Epithelial cell of esophagus (primary cell): ENCODE results near the gene KRTAP10-12.
A peak's percentile ranks its signal among the peaks of the same experiment; 100 is the strongest.
"Not testable (repeated sequence)": the region's sequence is repeated elsewhere in the genome, so short reads cannot be mapped to it uniquely, and the experiment has no call there.

Source experiments
- DNase-seq: peaks from one replicate; pipeline ENCODE4 v3.0.0; 2010; ENCODE audit warnings: low read depth
- H3K4me3 ChIP-seq: 2 replicates; pipeline ENCODE4 v1.5.1; 2011; ENCODE audit warnings: mild to moderate bottlenecking, low read length, control low read depth
- TF ChIP-seq, protein P1 (sequence below): IDR thresholded peaks from 2 replicates; pipeline ENCODE4 v1.5.1; 2011; ENCODE audit warnings: low read depth, mild to moderate bottlenecking, low read length, control low read depth, inconsistent platforms; ENCODE audit not compliant: insufficient read depth; ENCODE audit errors: missing control alignments

KRTAP10-12 gene

DNA sequence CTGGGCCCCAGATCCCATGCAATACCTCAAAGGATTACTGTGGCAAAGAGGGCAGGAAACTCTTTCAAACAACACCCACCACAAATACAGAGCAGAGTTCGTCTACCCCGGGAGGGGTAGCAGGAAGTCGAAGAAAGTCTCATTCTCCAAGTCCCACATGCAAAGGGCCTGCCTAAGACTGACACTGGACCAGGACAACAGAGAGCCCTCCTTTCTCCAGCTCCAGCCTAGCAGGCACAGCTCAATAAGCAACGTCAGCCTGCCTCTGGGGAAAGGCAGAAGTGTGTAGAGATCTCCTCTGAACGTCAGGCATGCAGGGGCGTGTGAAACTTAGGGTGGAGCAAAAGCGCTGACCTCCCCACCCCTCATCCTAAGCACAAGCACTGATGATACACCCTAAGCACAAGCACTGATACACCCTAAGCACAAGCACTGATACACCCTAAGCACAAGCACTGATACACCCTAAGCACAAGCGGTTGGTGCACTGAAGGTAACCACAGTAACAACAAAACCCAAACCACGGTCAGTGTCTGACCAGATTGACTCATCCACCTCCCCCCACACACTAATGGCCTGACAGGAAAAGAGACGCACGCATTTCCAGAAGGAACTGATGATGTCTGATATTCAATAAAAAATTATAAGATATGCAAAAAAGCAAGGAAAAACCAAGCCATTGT lies 37.9 kb upstream of the KRTAP10-12 start:
- TF ChIP-seq, protein P1, sequence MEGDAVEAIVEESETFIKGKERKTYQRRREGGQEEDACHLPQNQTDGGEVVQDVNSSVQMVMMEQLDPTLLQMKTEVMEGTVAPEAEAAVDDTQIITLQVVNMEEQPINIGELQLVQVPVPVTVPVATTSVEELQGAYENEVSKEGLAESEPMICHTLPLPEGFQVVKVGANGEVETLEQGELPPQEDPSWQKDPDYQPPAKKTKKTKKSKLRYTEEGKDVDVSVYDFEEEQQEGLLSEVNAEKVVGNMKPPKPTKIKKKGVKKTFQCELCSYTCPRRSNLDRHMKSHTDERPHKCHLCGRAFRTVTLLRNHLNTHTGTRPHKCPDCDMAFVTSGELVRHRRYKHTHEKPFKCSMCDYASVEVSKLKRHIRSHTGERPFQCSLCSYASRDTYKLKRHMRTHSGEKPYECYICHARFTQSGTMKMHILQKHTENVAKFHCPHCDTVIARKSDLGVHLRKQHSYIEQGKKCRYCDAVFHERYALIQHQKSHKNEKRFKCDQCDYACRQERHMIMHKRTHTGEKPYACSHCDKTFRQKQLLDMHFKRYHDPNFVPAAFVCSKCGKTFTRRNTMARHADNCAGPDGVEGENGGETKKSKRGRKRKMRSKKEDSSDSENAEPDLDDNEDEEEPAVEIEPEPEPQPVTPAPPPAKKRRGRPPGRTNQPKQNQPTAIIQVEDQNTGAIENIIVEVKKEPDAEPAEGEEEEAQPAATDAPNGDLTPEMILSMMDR: no peak
- no peak overlapping the region for H3K4me3 ChIP-seq
- no peak for DNase-seq

DNA sequence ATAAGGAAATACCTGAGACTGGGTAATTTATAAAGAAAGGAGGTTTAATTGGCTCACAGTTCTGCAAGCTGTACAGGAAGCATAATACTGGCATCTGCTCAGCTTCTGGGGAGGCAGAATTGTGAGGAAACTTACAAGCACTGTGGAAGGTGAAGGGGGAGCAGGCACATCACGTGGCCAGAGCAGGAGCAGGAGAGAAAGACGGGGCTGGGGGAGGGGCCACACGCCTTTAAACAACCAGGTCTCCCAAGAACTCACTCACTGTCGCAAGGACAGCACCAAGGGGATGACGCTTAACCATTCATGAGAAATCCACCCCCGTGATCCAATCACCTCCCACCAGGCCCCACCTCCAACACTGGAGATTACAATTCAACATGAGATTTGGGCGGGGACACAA lies 35.4 kb upstream of the KRTAP10-12 start:
- DNase-seq, H3K4me3 ChIP-seq: not testable (repeated sequence)

DNA sequence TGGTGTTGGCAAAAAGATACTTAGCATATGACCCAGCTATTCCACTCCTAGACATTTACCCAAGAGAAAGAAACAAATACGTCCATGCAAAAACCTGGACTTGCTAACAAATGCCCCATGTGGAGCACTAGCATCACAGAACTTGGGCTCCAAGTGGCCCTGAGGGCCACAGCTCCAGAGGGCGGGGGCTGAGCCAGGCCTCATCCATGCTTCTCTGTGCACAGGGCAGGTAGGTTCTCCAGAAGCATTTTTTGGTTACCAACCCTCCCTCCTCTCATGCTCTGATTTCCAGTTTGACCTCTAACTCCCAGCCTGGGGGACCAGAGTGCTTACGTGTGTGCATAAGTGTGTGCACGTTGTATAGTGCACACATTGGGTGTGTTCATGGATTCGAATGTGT lies 32.3 kb upstream of the KRTAP10-12 start:
- TF ChIP-seq, protein P1: no peak
- DNase-seq: no peak
- no peak overlapping the region for H3K4me3 ChIP-seq

DNA sequence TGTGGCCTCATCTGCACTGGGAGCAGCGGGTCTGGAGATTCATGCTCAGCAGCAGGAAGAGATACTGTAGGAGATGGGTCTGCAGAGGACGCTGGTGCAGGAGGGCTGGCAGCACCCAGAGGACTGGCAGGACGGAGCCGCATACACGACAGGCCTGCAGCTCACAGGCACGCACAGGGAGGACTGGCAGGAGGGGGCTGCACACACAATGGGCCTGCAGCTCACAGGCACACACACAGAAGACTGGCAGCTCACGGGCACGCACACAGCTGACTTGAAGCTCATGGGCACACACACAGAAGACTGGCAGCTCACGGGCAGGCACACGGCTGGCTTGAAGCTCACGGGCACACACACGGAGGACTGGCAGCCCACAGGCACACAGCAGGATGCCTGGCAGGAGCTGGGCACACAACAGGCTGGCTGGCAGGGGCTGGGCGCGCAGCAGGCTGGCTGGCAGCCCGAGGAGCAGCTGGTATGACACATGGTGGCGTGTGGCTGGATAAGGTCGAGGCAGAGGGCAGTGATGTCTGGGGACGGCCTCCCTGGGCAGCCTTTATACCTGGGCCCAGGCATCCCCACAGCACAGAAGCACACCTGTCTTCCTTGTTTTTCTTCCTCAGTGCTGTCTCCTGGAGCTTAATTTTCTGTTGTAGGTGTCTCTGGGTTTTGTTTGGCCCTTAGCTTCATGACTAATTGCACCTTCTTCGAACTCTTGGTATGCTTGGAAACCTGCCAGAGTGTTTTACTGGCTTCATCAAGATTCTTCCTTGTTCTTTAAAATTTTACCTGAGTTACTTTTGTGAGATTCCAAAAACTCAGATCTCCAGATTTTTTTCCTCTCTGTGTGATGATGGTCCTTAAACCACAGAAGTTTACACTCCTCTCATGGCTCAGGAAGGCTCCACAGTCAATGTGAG lies 30.3 kb upstream of the KRTAP10-12 start, which contains the start of gene KRTAP12-2:
Gene KRTAP12-2, minus strand, starts transcription at position 527 of the 920 bp plus-strand sequence. Its CDS starts 41 bp downstream, at position 486.
- no peak within 1 kb of the TSS for H3K4me3 ChIP-seq
- TF ChIP-seq, protein P1: no peak
- DNase-seq: peak; percentile 3

DNA sequence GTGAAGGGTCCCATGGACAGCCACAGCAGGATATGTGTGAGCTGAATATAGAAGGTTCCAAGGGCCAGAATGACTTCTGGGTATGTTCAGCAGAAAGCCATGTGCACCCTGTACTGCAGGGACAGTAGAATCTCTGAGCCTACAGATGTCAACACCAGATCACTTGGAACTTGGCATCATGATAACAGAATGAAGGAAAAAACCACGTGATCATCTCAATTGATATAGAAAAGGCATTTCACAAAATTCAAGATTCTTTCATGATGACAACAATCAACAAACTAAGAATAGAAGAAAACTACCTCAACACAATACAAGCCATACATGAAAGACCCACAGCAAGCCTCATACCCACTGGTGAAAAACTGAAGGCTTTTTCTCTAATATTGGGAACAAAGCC lies 29.4 kb upstream of the KRTAP10-12 start:
- TF ChIP-seq, protein P1: no peak
- no peak for DNase-seq
- no peak overlapping the region for H3K4me3 ChIP-seq

DNA sequence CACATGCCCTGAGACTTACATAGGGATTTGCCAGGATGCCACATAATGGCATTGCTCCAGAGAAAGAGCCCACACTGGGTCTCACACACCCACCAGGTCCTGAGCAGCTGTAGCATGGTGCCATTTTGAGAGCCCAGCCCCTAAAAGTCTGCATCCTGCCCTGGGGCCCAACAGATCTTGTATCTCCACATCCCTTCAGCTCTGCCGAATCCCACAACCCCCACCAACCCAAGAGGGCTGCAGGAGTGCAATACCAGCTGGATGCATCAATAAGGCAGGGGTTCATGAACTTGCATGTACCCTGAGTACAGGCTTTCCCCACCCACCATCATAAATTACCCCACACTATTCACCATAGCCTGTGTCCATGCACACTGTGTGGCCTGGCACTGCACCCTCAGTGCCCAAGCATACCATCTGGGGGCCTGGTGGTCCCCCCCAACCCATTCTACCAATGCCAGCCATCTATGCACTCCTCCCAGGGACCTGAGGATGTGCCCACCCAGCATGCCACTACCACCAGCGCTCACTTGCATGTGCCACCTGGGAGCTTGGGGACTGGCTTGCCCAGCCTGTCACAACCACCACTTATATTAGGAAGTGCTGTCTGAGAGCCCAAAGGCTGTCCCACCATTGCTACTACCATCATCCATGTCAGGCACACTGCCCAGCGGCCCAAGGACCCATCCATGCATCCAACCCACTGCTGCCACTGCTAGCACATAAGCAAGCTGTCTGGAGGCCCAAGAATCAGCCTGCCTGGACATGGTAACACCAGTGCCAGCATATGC lies 26.1 kb upstream of the KRTAP10-12 start:
- DNase-seq: no peak
- H3K4me3 ChIP-seq: no peak overlapping the region
- TF ChIP-seq, protein P1: no peak

DNA sequence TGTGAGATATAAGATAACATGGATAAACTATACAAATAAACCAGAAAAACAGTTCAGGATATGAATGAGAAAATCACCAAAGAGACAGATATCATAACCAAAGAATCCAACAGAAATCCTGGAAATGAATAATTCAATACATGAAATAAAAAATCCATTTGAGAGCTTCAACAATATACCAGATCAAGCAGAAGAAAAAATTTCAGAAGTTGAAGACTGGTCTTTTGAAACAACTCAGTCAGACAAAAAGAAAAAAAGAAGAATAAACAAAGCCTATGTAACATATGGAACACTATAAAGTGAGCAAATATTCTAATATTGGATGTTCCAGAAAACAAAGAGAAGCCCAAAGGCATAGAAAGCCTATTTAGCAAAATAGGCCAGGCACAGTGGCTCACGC lies 25.1 kb upstream of the KRTAP10-12 start:
- H3K4me3 ChIP-seq: no peak overlapping the region
- TF ChIP-seq, protein P1: no peak
- DNase-seq: no peak
